GM12892 (cell line): ENCODE measurements around the gene FOXI2.

Experiments used
- POLR2A ChIP-seq: IDR thresholded peaks from 2 replicates; pipeline ENCODE4 v1.6.1; 2011; ENCODE audit warnings: low read depth, low read length, control low read depth
- POLR2AphosphoS5 ChIP-seq: IDR thresholded peaks from 2 replicates; pipeline ENCODE4 v1.6.1; 2011; ENCODE audit warnings: low read depth, low read length, control low read depth
- TAF1 ChIP-seq: IDR thresholded peaks from 2 replicates; pipeline ENCODE4 v1.6.1; 2011; ENCODE audit warnings: low read depth, mild to moderate bottlenecking, control low read depth, low read length, borderline replicate concordance

DNA sequence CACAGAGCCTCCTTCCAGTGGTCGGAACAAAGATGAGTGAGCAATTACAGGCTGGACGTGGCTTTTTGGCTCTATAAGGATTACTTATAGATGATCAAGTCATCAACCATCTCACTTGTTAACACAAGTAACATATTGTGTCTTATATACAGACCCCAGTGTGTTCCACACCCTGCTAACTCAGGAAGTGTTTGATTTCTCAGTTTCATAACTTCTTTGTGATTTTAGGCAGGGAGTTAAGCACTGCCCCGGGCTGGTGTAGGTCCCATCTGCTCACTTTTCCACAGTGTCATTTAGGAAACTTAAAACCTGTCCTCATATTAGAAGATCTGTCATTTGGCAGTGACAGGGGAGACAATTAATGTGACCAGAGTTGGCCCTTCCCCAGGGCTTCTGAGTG is 6.2 kb downstream of the FOXI2 start:
- TF ChIP-seq POLR2AphosphoS5, result no peak
- no peak for TF ChIP-seq POLR2A
- TF ChIP-seq TAF1, result no peak
